Measurements from ENCODE around the gene SLC25A41.

Gene SLC25A41

GRCh38 chr19:6433663-6434062 is at the start of gene SLC25A41:
SLC25A41 (minus strand) TSS chr19:6433763; CDS start chr19:6433693, 70 bp downstream.
- DNase-seq, result no peak

GRCh38 chr19:6483235-6483634 is 49.7 kb upstream of the SLC25A41 start:
- no peak for DNase-seq

GRCh38 chr19:6482343-6482686 is 48.8 kb upstream of the SLC25A41 start:
- no peak for DNase-seq

GRCh38 chr19:6481541-6482342 is 48.2 kb upstream of the SLC25A41 start, which contains the start of gene DENND1C:
DENND1C (minus strand) TSS chr19:6481787; CDS start chr19:6481695, 92 bp downstream.
- no peak for DNase-seq

GRCh38 chr19:6480848-6481415 is 47.4 kb upstream of the SLC25A41 start:
- no peak for DNase-seq

- DNase-seq, result no peak
These were observed 46.4 kb upstream of the SLC25A41 start for GRCh38 chr19:6479836-6480398.

- no peak for DNase-seq
These were observed 45.3 kb upstream of the SLC25A41 start for GRCh38 chr19:6478815-6479214.

- DNase-seq, result no peak
These were observed 43.4 kb upstream of the SLC25A41 start for GRCh38 chr19:6476896-6477431.

GRCh38 chr19:6476155-6476895 is 42.8 kb upstream of the SLC25A41 start:
- peak in 1 of 2 experiments; percentile 25 for DNase-seq

- DNase-seq, result no peak
These were observed 42.0 kb upstream of the SLC25A41 start for GRCh38 chr19:6475321-6476108.

GRCh38 chr19:6473647-6474046 is 40.1 kb upstream of the SLC25A41 start:
- no peak for DNase-seq

GRCh38 chr19:6472713-6473112 is 39.1 kb upstream of the SLC25A41 start:
- no peak for DNase-seq

GRCh38 chr19:6471076-6471475 is 37.5 kb upstream of the SLC25A41 start:
- no peak for DNase-seq

GRCh38 chr19:6470173-6470572 is 36.6 kb upstream of the SLC25A41 start:
- no peak for DNase-seq

GRCh38 chr19:6467384-6467783 is 33.8 kb upstream of the SLC25A41 start:
- no peak for DNase-seq

GRCh38 chr19:6466526-6467248 is 33.1 kb upstream of the SLC25A41 start:
- no peak for DNase-seq

GRCh38 chr19:6465663-6466062 is 32.1 kb upstream of the SLC25A41 start:
- no peak for DNase-seq

- DNase-seq, result no peak
These were observed 31.4 kb upstream of the SLC25A41 start for GRCh38 chr19:6465006-6465405.

- no peak for DNase-seq
These were observed 30.7 kb upstream of the SLC25A41 start, which contains the start of gene CRB3 for GRCh38 chr19:6464070-6464873. CRB3 (plus strand) TSS chr19:6464271; CDS start chr19:6464702, 431 bp downstream.

GRCh38 chr19:6460099-6460884 is 26.7 kb upstream of the SLC25A41 start:
- DNase-seq, result peak; percentile 96 to 99

Data from NCI-H446 (cell line).